Kidney (tissue), 14 donors: ENCODE measurements around the gene DNAH17. TPM values are rescaled to one million over a fixed set of nuclear protein-coding genes. Genes with fewer than 3 reads are reported as not detected.

ENCODE experiments used
- DNase-seq, 5 donors: peaks; one replicate each; pipeline ENCODE4 v3.0.0-alpha.2; 2013 to 2020
- FAIRE-seq: peaks from 2 replicates; lab custom pipeline; 2012; peaks lifted over from hg19 to GRCh38; lab: Jason Lieb, UNC
- H3K27ac ChIP-seq, 2 donors: one replicate each; pipeline ENCODE4 v1.7.0; 2013; ENCODE audit warnings: low read depth in 2 of 2, low read length in 2 of 2, inconsistent platforms in 1 of 2
- H3K27me3 ChIP-seq: one replicate; pipeline ENCODE4 v1.7.1; 2013; ENCODE audit warnings: low read length, inconsistent platforms; ENCODE audit not compliant: control insufficient read depth, insufficient read depth
- H3K36me3 ChIP-seq, 3 donors: one replicate each; pipeline versions ENCODE4 v1.7.0 to v1.7.1; 2013; ENCODE audit warnings: low read length in 3 of 3, control low read depth in 1 of 3, inconsistent platforms in 1 of 3; ENCODE audit not compliant: insufficient read depth in 3 of 3, control insufficient read depth in 2 of 3
- H3K4me1 ChIP-seq, 3 donors: one replicate each; pipeline versions ENCODE4 v1.7.0 to v1.7.1; 2013; ENCODE audit warnings: low read length in 3 of 3, inconsistent platforms in 1 of 3, low read depth in 1 of 3; ENCODE audit not compliant: control insufficient read depth in 2 of 3, insufficient read depth in 2 of 3
- H3K4me3 ChIP-seq, 3 donors: one replicate each; pipeline versions ENCODE4 v1.7.0 to v1.8.1; 2013; ENCODE audit warnings: low read length in 3 of 3, control low read depth in 1 of 3, inconsistent platforms in 1 of 3
- H3K9ac ChIP-seq, 3 donors: one replicate each; pipeline versions ENCODE4 v1.7.0 to v1.7.1; 2013; ENCODE audit warnings: low read length in 3 of 3, control low read depth in 1 of 3, inconsistent platforms in 1 of 3
- H3K9me3 ChIP-seq, 3 donors: one replicate each; pipeline versions ENCODE4 v1.7.0 to v1.7.1; 2013; ENCODE audit warnings: low read length in 3 of 3, control low read depth in 1 of 3, inconsistent platforms in 1 of 3; ENCODE audit not compliant: control insufficient read depth in 2 of 3, insufficient read depth in 1 of 3
- intact Hi-C: fragments of 100-400 bp; cut with DNase I; formaldehyde crosslinking; loops from one replicate; pipeline ENCODE4 v1.11.1; 2022
- polyA plus RNA-seq: library from polyadenylated mRNA; stranded (reverse); fragments of 350-450 nt; fragmentation: Illumina TruSeq; extraction: RNeasy Lipid Tissue Mini Kit (QIAGEN cat#74804); gene quantifications from one replicate; pipeline ENCODE4 v1.2.3, GENCODE V29; 2014; ENCODE audit warnings: low read depth, low replicate concordance; ENCODE audit not compliant: insufficient read depth
- total RNA-seq: library from RNA; stranded (reverse); fragmentation: NEBNext Ultra II Directional; extraction: Animal tissue kit (Norgen Biotek cat#: 25700); gene quantifications from one replicate; pipeline ENCODE4 v1.2.1, GENCODE V29; 2021
- TF ChIP-seq, protein P1 (sequence below): IDR thresholded peaks from 3 replicates; pipeline ENCODE4 v1.5.1; 2012; ENCODE audit warnings: mild to moderate bottlenecking, moderate library complexity, borderline replicate concordance; ENCODE audit not compliant: insufficient read depth; ENCODE audit errors: extremely low read depth
- donor health status: control.
- donor health status: control.
- donor health status: control.
- donor health status: control.
- donor health status: control.
- donor health status: DM: yes; HTN: yes; CAD: no.
- donor health status: Normal renal cell carcinoma (clear cell type).

The DNAH17 gene
- total and polyA plus RNA-seq, 2 donors from 2014 or later: 0.09 to 0.17 TPM

DNA sequence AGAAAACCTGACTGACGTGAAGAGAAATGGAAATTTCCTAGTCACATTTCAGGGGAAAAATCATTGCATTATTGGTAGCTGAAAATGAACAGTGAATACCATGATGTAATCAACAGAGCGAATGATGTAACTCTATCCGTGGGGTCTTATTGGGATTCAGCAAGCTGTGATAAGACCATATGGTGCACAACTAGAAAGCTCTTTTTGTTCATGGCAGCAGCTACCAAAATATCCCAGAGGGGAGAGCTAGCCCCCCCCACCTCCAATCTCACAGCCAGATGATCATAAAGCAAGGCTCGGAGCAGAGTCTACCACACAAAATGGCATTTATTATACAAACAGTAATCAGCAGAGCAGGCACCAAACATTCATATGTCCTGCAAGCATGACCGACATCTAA lies 22.2 kb upstream of the DNAH17 start:
- no peak overlapping the region for H3K9ac ChIP-seq
- H3K9me3 ChIP-seq: no peaks in the 10 kb centered on the region
- H3K4me3 ChIP-seq: no peak overlapping the region
- H3K4me1 ChIP-seq: no peaks in the 10 kb centered on the region
- TF ChIP-seq, protein P1, sequence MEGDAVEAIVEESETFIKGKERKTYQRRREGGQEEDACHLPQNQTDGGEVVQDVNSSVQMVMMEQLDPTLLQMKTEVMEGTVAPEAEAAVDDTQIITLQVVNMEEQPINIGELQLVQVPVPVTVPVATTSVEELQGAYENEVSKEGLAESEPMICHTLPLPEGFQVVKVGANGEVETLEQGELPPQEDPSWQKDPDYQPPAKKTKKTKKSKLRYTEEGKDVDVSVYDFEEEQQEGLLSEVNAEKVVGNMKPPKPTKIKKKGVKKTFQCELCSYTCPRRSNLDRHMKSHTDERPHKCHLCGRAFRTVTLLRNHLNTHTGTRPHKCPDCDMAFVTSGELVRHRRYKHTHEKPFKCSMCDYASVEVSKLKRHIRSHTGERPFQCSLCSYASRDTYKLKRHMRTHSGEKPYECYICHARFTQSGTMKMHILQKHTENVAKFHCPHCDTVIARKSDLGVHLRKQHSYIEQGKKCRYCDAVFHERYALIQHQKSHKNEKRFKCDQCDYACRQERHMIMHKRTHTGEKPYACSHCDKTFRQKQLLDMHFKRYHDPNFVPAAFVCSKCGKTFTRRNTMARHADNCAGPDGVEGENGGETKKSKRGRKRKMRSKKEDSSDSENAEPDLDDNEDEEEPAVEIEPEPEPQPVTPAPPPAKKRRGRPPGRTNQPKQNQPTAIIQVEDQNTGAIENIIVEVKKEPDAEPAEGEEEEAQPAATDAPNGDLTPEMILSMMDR: no peak
- no peaks in the 10 kb centered on the region for H3K27me3 ChIP-seq
- no peak for FAIRE-seq
- no peak overlapping the region for H3K27ac ChIP-seq
- H3K36me3 ChIP-seq: no peaks in the 10 kb centered on the region
- intact Hi-C loops: no loop called here
- DNase-seq: no peak

DNA sequence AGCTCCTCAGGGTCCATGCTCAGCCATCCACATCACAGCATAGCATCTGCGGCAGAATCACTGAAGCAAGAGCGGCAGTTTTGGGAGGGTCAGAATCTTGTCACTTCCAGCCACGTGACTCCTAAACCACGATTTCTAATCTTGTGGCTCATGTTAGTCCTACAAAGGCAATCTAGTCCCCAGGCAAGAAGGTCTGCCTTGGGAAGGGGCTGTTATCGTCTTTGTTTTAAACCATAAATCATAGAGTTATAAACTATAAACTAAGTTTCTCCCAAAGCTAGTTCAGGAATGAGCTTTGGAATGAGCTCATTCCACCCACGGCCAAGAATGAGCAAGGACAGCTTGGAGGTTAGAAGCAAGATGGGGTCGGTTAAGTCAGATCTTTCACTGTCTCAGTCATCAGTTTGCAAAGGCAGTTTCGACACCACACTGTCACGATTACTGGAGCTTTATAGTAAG lies 20.8 kb upstream of the DNAH17 start:
- no peak overlapping the region for H3K27ac ChIP-seq
- no peaks in the 10 kb centered on the region for H3K4me1 ChIP-seq
- TF ChIP-seq, protein P1: no peak
- no peak overlapping the region for H3K4me3 ChIP-seq
- intact Hi-C loops: no loop called here
- no peak overlapping the region for H3K9ac ChIP-seq
- DNase-seq: peak in 1 of 5 donors; percentile 4
- FAIRE-seq: no peak
- H3K27me3 ChIP-seq: no peaks in the 10 kb centered on the region
- H3K9me3 ChIP-seq: no peaks in the 10 kb centered on the region
- H3K36me3 ChIP-seq: no peaks in the 10 kb centered on the region

DNA sequence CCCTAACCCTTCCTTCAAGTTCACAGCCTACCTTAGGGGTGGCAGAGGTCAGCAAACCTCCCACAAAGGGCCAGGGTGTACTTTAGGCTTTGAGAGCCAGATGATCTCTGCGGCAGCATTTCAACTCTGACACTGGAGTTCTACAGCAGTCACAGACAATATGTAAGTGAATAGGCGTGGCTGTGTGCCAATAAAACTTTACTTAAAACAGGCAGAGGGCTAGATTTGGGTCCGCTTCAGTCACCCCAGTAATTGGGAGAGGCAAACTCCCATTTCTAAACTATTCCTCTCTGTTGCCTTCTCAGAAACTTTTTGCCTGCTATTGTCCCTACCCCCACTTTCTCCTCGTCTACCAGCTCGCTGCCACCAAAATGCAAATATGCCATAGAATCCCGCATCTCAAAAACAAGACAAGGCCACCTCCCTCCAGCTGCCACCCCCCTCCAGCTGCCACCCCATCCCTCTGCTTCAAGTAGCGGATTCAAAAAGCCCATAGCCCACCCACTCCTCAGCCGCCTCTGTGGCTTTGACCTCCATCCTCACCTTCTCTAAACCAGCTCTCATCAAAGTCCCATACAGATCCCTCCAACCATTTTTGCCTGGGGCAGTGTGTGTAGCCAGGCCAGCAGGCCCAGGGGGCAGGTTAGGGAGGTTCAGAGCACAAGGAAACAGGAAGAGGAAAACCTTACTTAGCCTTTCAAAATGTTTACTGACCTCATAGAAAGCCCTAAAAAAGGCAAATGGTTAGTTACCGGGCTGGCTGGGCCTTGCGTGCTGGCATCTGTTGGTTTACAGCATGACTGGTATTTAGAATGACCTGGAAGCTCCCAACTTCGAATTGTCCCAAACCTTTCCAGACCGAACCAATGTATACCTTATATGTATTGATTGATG lies 19.9 kb upstream of the DNAH17 start:
- intact Hi-C loops: no loop called here
- Histone ChIP-seq H3K36me3 (no peaks in the 10 kb centered on the region), H3K4me1 (peaks cover 0 to 5% (median 3%) of the 10 kb centered on the region in 3 donors), H3K27me3 (no peaks in the 10 kb centered on the region), H3K4me3 (no peak overlapping the region), H3K9me3 (no peaks in the 10 kb centered on the region), H3K27ac (no peak overlapping the region), H3K9ac (no peak overlapping the region)
- TF ChIP-seq, protein P1: no peak
- FAIRE-seq (no peak), DNase-seq (peak in 1 of 5 donors; percentile 29)
